AG09309 (cell line): ENCODE results near the gene KAZN.

Experiments used
- DNase-seq: peaks from one replicate; pipeline ENCODE4 v3.0.0-alpha.2; 2010; ENCODE audit warnings: low read depth
- H3K4me3 ChIP-seq: 2 replicates; pipeline ENCODE4 v1.5.1; 2011; ENCODE audit warnings: mild to moderate bottlenecking, low read depth, low read length, moderate library complexity; ENCODE audit not compliant: control insufficient read depth
- TF ChIP-seq, protein P1 (sequence below): IDR thresholded peaks from 2 replicates; pipeline ENCODE4 v1.5.1; 2011; ENCODE audit warnings: mild to moderate bottlenecking, low read depth, low read length, inconsistent platforms; ENCODE audit not compliant: insufficient read depth, control insufficient read depth; ENCODE audit errors: missing control alignments

The KAZN gene

DNA sequence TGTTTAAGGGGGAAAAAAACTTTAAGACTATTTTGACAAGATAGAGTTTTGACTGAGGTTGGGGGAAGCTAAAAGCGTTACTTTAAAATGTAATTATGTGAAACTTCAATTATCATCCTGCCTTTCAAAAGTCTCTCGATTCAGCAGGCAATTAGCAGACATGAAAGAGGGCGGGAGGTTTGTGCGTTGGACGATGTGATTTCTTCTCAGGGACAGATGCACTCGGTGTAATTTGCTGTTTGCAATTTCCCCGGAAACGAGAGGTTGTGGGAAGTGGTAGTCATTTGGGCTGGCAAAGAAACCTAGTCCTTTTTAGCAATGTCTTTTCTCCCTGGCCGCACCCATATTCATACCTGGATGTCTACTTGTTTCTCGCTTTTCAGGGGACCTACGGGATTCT lies 27.1 kb downstream of the KAZN start:
- DNase-seq, result no peak
- TF ChIP-seq, protein P1, sequence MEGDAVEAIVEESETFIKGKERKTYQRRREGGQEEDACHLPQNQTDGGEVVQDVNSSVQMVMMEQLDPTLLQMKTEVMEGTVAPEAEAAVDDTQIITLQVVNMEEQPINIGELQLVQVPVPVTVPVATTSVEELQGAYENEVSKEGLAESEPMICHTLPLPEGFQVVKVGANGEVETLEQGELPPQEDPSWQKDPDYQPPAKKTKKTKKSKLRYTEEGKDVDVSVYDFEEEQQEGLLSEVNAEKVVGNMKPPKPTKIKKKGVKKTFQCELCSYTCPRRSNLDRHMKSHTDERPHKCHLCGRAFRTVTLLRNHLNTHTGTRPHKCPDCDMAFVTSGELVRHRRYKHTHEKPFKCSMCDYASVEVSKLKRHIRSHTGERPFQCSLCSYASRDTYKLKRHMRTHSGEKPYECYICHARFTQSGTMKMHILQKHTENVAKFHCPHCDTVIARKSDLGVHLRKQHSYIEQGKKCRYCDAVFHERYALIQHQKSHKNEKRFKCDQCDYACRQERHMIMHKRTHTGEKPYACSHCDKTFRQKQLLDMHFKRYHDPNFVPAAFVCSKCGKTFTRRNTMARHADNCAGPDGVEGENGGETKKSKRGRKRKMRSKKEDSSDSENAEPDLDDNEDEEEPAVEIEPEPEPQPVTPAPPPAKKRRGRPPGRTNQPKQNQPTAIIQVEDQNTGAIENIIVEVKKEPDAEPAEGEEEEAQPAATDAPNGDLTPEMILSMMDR, result no peak
- no peak overlapping the region for H3K4me3 ChIP-seq

DNA sequence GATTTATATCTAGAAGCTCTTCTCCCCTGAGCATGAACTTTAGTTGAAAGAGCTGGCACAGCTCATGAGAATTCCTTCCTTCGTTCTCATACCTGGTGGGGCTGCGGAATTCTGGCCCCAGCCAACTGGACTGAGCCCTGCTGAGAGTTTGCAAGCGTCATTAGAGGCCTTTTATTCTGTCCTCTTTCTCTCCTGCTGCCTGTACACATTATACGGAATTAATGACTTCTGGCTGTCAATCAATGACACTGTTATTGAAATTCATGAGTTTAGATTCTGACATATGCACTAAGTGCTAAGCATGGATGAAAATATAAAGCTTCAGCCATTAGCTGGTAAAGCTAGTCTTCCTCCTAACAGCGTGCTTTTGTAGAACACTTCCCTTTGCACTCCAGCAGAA lies 27.5 kb downstream of the KAZN start:
- no peak for DNase-seq
- TF ChIP-seq, protein P1, result no peak
- H3K4me3 ChIP-seq, result no peak overlapping the region

DNA sequence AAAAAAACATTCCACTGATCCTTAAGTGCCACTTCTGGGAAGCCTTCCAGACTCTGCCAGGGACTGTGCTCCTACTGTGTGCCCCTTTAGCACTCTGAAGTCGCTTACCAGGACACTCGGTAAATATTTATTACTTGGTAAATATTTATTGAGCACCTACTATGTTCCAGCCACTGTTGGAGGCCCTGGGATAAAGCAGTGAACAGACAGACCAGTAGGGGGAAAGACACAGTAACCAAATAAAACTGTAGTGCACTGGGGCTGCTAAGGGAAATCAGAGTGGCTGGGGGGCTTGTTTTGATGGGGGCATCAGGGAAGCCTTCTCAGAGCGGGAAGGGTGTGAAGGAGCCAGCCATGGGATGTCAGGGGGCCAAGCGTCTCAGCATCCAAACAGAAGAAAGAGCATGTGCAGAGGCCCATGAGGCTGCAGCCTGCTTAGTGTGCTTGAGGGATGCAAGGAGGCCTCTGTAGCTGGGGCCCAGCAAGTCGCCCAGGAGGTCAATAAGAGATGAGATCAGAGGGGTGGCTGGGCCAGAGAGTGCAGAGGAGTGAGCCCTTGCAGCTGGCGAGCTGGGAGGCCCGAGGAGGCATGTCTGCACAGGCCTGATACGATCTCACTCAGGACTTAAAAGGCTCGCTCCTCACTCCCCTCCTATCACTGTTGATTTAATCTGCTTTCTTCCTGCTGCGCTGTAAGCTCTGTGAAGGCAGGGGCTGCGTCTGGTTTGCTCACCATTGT lies 28.6 kb downstream of the KAZN start:
- DNase-seq, result no peak
- TF ChIP-seq, protein P1, result no peak
- H3K4me3 ChIP-seq, result no peak overlapping the region

DNA sequence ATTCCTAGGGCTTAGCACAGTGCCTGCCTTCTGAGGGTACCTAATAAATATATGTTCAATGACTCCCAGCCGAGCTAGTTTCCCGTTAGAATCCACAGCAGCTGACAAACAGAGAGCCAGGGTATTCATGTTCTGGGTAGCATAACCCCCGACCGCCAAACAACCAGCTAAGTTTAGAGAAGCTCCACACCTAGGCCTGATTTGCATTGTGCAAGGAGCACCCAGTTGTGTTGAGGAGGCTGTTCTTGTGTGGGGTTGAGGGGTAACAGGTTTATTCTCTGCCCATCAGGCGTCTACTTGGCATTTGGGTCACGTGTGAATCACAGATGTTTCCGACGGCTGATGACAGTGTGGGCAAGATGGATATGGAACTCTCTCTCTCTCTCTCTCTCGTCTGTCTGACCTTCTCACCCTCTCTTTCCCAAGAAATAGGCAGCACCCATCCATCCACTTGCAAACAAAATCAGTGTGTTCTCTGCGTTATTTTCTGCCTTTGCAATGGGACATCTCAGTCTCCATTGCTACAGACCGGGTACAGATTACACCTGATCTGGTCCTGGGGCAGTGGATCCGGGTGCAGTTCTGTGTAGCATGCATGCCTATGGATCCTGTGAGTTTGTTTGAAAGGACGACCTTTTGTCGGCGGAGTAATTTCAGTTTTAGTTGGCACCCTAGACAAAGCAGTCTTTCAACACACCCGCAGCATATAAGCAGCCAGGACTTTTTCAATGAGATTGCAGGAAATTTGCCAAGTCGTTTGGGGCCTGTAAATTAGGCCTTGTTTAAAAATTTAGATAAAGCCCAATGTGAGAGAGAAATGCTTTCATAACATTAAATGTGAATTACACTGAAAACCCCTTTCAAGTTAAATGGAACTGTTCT lies 29.4 kb downstream of the KAZN start:
- TF ChIP-seq, protein P1, result no peak
- no peak for DNase-seq
- no peak overlapping the region for H3K4me3 ChIP-seq

DNA sequence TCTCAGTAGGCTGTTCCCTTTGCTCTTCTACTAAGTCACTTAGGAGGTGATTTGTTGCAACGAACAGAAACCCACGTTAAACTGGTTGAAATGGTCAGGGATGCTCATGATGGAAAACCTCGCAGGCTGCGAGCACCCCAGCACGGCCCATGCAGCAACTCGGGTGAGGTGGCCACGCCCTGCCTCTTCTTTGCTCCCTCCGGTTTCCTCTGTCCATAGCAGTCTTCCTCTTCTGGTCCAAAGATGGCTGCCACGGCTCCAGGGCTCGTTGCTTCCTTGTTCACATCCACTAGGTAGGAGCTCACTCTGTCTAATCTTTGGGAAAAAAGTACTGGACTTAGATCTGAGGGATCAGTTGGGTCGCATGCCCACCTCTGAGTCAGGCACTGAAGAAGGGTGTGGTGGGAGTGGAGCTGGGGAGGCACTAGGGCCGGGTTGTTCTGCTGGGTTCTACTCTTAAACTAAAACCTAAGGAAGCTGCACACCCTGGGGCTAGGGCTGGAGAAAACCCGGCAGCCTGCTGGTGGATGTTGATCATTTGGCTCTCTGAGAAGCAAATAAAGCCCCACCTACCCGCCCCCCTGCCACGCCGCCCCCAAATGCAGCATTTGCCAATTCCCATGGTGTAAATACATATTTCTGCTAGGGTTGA lies 31.0 kb downstream of the KAZN start:
- no peak overlapping the region for H3K4me3 ChIP-seq
- TF ChIP-seq, protein P1, result no peak
- DNase-seq, result no peak

DNA sequence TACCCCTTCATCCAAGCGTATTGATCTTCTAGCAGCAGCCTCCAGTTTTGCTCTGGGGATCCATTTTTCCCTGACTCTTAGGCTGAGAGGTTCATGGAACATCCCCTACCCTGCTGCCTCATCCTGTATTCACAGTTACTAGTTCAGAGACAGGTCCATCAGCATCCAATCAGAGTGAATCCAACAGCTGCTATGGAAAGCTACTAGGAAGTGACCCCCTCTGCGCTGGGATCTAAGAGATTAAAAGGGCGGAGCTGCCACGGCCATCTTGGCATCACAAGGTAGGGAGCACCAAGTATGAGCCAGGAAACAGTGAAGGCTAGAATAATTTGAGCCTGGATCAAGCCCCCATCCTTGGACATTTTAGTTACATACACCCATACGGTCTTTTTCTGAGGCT lies 32.5 kb downstream of the KAZN start:
- TF ChIP-seq, protein P1, result no peak
- H3K4me3 ChIP-seq, result no peak overlapping the region
- DNase-seq, result no peak
